PC-3 (cell line): ENCODE measurements around the gene ZMIZ1. TPM values are rescaled to one million over a fixed set of nuclear protein-coding genes. Genes with fewer than 3 reads are reported as not detected.

Source experiments
- ATAC-seq: fragments of 200-7000 bp; cut with Tn5 transposase; 2 replicates; pipeline ENCODE4 v1.9.1; 2020; ENCODE audit warnings: mild to moderate bottlenecking, moderate library complexity
- BruUV-seq: library from RNA; stranded (reverse); fragments of 400-500 nt; replicated peaks from 2 replicates; lab custom pipeline; 2021; lab: Mats Ljungman, UMichigan
- CTCF ChIA-PET: fragments of 300-600 bp; sonication (Branson Sonifier 250); formaldehyde crosslinking; loops from one replicate; lab custom pipeline; 2022; ENCODE audit warnings: antibody characterized with exemption; lab: Charles Lee
- POLR2A ChIA-PET: fragments of 300-600 bp; sonication (Branson Sonifier 250); formaldehyde crosslinking; loops from one replicate; lab custom pipeline; 2022; ENCODE audit warnings: antibody characterized with exemption; ENCODE audit not compliant: unreplicated experiment; lab: Charles Lee
- DNase-seq: peaks from one replicate; pipeline ENCODE4 v3.0.0-alpha.2; 2015
- H2AFZ ChIP-seq: fragments of 300-600 bp; sonication (generic); 2 replicates; pipeline ENCODE4 v1.6.0; 2016; ENCODE audit warnings: antibody characterized with exemption, low read length
- H3F3A ChIP-seq: fragments of 300-600 bp; sonication (generic); one replicate; pipeline ENCODE4 v1.6.0; 2017; ENCODE audit warnings: antibody characterized with exemption, low read length, control low read depth, mild to moderate bottlenecking; ENCODE audit not compliant: unreplicated experiment
- H3K27ac ChIP-seq: fragments of 300-600 bp; sonication (generic); 2 replicates; pipeline ENCODE4 v1.5.1; 2016; ENCODE audit warnings: mild to moderate bottlenecking, low read length
- H3K27me3 ChIP-seq: fragments of 300-600 bp; sonication (generic); 2 replicates; pipeline ENCODE4 v1.6.1; 2016; ENCODE audit warnings: low read length, mixed read lengths
- H3K36me3 ChIP-seq: fragments of 300-600 bp; sonication (generic); 2 replicates; pipeline ENCODE4 v1.6.1; 2016; ENCODE audit warnings: low read depth, mixed run types, low read length, mixed read lengths
- H3K4me1 ChIP-seq: fragments of 300-600 bp; sonication (generic); 2 replicates; pipeline ENCODE4 v1.5.1; 2016; ENCODE audit warnings: low read length; ENCODE audit not compliant: insufficient read depth
- H3K4me2 ChIP-seq: fragments of 300-600 bp; sonication (generic); 2 replicates; pipeline ENCODE4 v1.6.0; 2016; ENCODE audit warnings: low read length
- H3K4me3 ChIP-seq: fragments of 300-600 bp; sonication (generic); 2 replicates; pipeline ENCODE4 v1.5.1; 2016; ENCODE audit warnings: mild to moderate bottlenecking, low read length, mixed read lengths
- H3K79me2 ChIP-seq: fragments of 300-600 bp; sonication (generic); 2 replicates; pipeline ENCODE4 v1.6.1; 2017; ENCODE audit warnings: low read length, mixed read lengths
- H3K9ac ChIP-seq: fragments of 300-600 bp; sonication (generic); 2 replicates; pipeline ENCODE4 v1.6.0; 2016; ENCODE audit warnings: mild to moderate bottlenecking, low read length
- H3K9me2 ChIP-seq: fragments of 300-600 bp; sonication (generic); replicated peaks from 2 replicates; pipeline ENCODE4 v1.6.1; 2016; ENCODE audit warnings: mixed run types, low read length, mixed read lengths
- H3K9me3 ChIP-seq: fragments of 300-600 bp; sonication (generic); 2 replicates; pipeline ENCODE4 v1.6.1; 2016; ENCODE audit warnings: low read length, mixed read lengths
- H4K20me1 ChIP-seq: fragments of 300-600 bp; sonication (generic); 2 replicates; pipeline ENCODE4 v1.6.1; 2016; ENCODE audit warnings: low read length, mixed read lengths
- CTCF ChIP-seq: fragments of 300-600 bp; sonication (generic); conservative IDR thresholded peaks from 2 replicates; pipeline ENCODE4 v1.5.1; 2017; ENCODE audit warnings: antibody characterized with exemption, low read depth, mild to moderate bottlenecking, low read length
- EZH2 ChIP-seq: fragments of 300-600 bp; sonication (generic); IDR thresholded peaks from one replicate; pipeline ENCODE4 v1.6.1; 2017; ENCODE audit warnings: antibody characterized with exemption, mild to moderate bottlenecking, low read length; ENCODE audit not compliant: unreplicated experiment
- EZH2phosphoT487 ChIP-seq: fragments of 300-600 bp; sonication (generic); IDR thresholded peaks from 2 replicates; pipeline ENCODE4 v1.6.1; 2018; ENCODE audit warnings: mild to moderate bottlenecking, antibody characterized with exemption, low read length, borderline replicate concordance
- intact Hi-C: fragments of 100-400 bp; cut with micrococcal nuclease; formaldehyde crosslinking; loops from 2 replicates; pipeline ENCODE4 v1.9.0; 2023
- total RNA-seq: library from RNA; depleted of rRNA; stranded (reverse); fragments of >200 nt; gene quantifications from 2 replicates; pipeline ENCODE4 v1.2.3, GENCODE V29; 2014

Gene ZMIZ1
- total RNA-seq, 1 experiment from 2014 or later: 55.4 TPM

- POLR2A ChIA-PET: no interaction called here
- no peak overlapping the region for H3K27ac ChIP-seq
- no peak overlapping the region for H3K4me2 ChIP-seq
- ATAC-seq (no peak), DNase-seq (no peak)
- TF ChIP-seq EZH2phosphoT487 (no peak), CTCF (no peak), EZH2 (no peak)
- intact Hi-C loops: no loop called here
- H4K20me1 ChIP-seq: no peaks in the 10 kb centered on the region
- peaks cover 38% of the 10 kb centered on the region for H3K79me2 ChIP-seq
- H3K27me3 ChIP-seq: no peaks in the 10 kb centered on the region
- H3F3A ChIP-seq: no peaks in the 10 kb centered on the region
- no peaks in the 10 kb centered on the region for H3K9me3 ChIP-seq
- peaks cover 34% of the 10 kb centered on the region for H3K36me3 ChIP-seq
- no peak overlapping the region for H3K4me3 ChIP-seq
- no peaks in the 10 kb centered on the region; the same call in 1 of the 2 replicates for H3K4me1 ChIP-seq
- H2AFZ ChIP-seq: no peak overlapping the region
- CTCF ChIA-PET: no interaction called here
- no TSS peak for BruUV-seq
- no peak overlapping the region for H3K9ac ChIP-seq
- no peaks in the 10 kb centered on the region for H3K9me2 ChIP-seq
Observed at GRCh38 chr10:79119306-79119705, 50.5 kb downstream of the ZMIZ1 start.

GRCh38 chr10:79123547-79123963, 54.8 kb downstream of the ZMIZ1 start:
- no TSS peak for BruUV-seq
- Histone ChIP-seq H3K36me3 (peaks cover 38% of the 10 kb centered on the region), H3K9me2 (no peaks in the 10 kb centered on the region), H3K27ac (no peak overlapping the region), H3K9me3 (no peaks in the 10 kb centered on the region), H3K4me1 (peaks cover 27% of the 10 kb centered on the region), H3K9ac (no peak overlapping the region), H3F3A (peaks cover 11% of the 10 kb centered on the region), H3K4me2 (no peak overlapping the region), H3K4me3 (no peak overlapping the region), H4K20me1 (no peaks in the 10 kb centered on the region), H3K27me3 (no peaks in the 10 kb centered on the region), H3K79me2 (peaks cover 7% of the 10 kb centered on the region), H2AFZ (no peak overlapping the region)
- ChIA-PET POLR2A (interaction anchor here (0.5 kb wide), 1 partner anchor 54 kb away, joined by 3 read pairs; no protein-coding TSS in a partner anchor), CTCF (no interaction called here)
- intact Hi-C loops: no loop called here
- TF ChIP-seq EZH2phosphoT487 (no peak), CTCF (no peak), EZH2 (no peak)
- ATAC-seq (no peak), DNase-seq (no peak)

GRCh38 chr10:79124066-79124465, 55.3 kb downstream of the ZMIZ1 start:
- Histone ChIP-seq H3K36me3 (peaks cover 38% of the 10 kb centered on the region), H4K20me1 (no peaks in the 10 kb centered on the region), H3K27ac (no peak overlapping the region), H2AFZ (no peak overlapping the region), H3K4me1 (peaks cover 32% of the 10 kb centered on the region), H3K9me3 (no peaks in the 10 kb centered on the region), H3K9me2 (no peaks in the 10 kb centered on the region), H3K4me3 (no peak overlapping the region), H3K4me2 (no peak overlapping the region), H3K79me2 (peaks cover 12% of the 10 kb centered on the region), H3K27me3 (no peaks in the 10 kb centered on the region), H3F3A (peaks cover 11% of the 10 kb centered on the region), H3K9ac (no peak overlapping the region)
- ChIA-PET CTCF (interaction anchor here (1.4 kb wide), 1 partner anchor 71 kb away, joined by 5 read pairs; no protein-coding TSS in a partner anchor), POLR2A (no interaction called here)
- DNase-seq (no peak), ATAC-seq (no peak)
- BruUV-seq: no TSS peak
- TF ChIP-seq CTCF (no peak), EZH2 (no peak), EZH2phosphoT487 (no peak)
- intact Hi-C loops: no loop called here
